Mesenchymal stem cell (in vitro differentiated cells and primary cell): Measurements from ENCODE around the gene TMEM134.

Source experiments
- DNase-seq: peaks from one replicate; pipeline ENCODE4 v3.0.0-alpha.2; 2013
- H2AFZ ChIP-seq: one replicate; pipeline ENCODE4 v1.6.1; 2013; ENCODE audit warnings: low read depth, mild to moderate bottlenecking, control low read depth, inconsistent platforms, low read length, moderate library complexity
- H2AK5ac ChIP-seq: 2 replicates; pipeline ENCODE4 v1.6.1; 2013; ENCODE audit warnings: low read length, moderate library complexity, mild to moderate bottlenecking, inconsistent platforms; ENCODE audit not compliant: severe bottlenecking
- H2BK120ac ChIP-seq: one replicate; pipeline ENCODE4 v1.6.1; 2013; ENCODE audit warnings: low read depth, mild to moderate bottlenecking, inconsistent platforms, low read length, moderate library complexity
- H2BK12ac ChIP-seq, 2 experiments: one replicate each; pipeline ENCODE4 v1.6.1; 2013; ENCODE audit warnings: inconsistent platforms in 2 of 2, low read length in 2 of 2, mild to moderate bottlenecking in 2 of 2, moderate library complexity in 2 of 2, control low read depth in 1 of 2
- H2BK15ac ChIP-seq: one replicate; pipeline ENCODE4 v1.6.1; 2013; ENCODE audit warnings: mild to moderate bottlenecking, low read depth, inconsistent platforms; ENCODE audit not compliant: poor library complexity, severe bottlenecking
- H2BK5ac ChIP-seq: 2 replicates; pipeline ENCODE4 v1.6.1; 2013; ENCODE audit warnings: low read depth, mild to moderate bottlenecking, low read length, control low read depth, inconsistent platforms; ENCODE audit not compliant: poor library complexity, severe bottlenecking
- H3K14ac ChIP-seq, 2 experiments: one replicate each; pipeline ENCODE4 v1.6.1; 2013; ENCODE audit warnings: inconsistent platforms in 2 of 2, low read length in 2 of 2, control low read depth in 1 of 2, mild to moderate bottlenecking in 1 of 2, moderate library complexity in 1 of 2
- H3K18ac ChIP-seq, 2 experiments: one replicate each; pipeline ENCODE4 v1.6.1; 2013; ENCODE audit warnings: inconsistent platforms in 2 of 2, low read length in 2 of 2, control low read depth in 1 of 2, low read depth in 1 of 2, mild to moderate bottlenecking in 1 of 2
- H3K23ac ChIP-seq, 2 experiments: one replicate each; pipeline ENCODE4 v1.6.1; 2013; ENCODE audit warnings: inconsistent platforms in 2 of 2, low read length in 2 of 2, mild to moderate bottlenecking in 2 of 2, moderate library complexity in 2 of 2, control low read depth in 1 of 2
- H3K27ac ChIP-seq: 2 replicates; pipeline ENCODE4 v1.5.1; 2013; ENCODE audit warnings: mild to moderate bottlenecking, moderate library complexity, low read length, control low read depth, inconsistent platforms; ENCODE audit not compliant: poor library complexity, severe bottlenecking
- H3K27me3 ChIP-seq, 2 experiments: 2 replicates each; pipeline versions ENCODE4 v1.6.1 to v1.7.0; 2013; ENCODE audit warnings: low read length in 2 of 2, mild to moderate bottlenecking in 2 of 2, moderate library complexity in 2 of 2, control low read depth in 1 of 2, inconsistent platforms in 1 of 2; ENCODE audit not compliant: control insufficient read depth in 1 of 2, insufficient read depth in 1 of 2
- H3K36me3 ChIP-seq, 2 experiments: 2 replicates each; pipeline versions ENCODE4 v1.6.1 to v1.7.0; 2013; ENCODE audit warnings: low read length in 2 of 2, control low read depth in 1 of 2, inconsistent platforms in 1 of 2, low read depth in 1 of 2, mild to moderate bottlenecking in 1 of 2; ENCODE audit not compliant: insufficient read depth in 2 of 2, control insufficient read depth in 1 of 2
- H3K4ac ChIP-seq, 2 experiments: one replicate each; pipeline ENCODE4 v1.6.1; 2013; ENCODE audit warnings: inconsistent platforms in 2 of 2, low read length in 2 of 2, mild to moderate bottlenecking in 2 of 2, moderate library complexity in 2 of 2, control low read depth in 1 of 2, low read depth in 1 of 2
- H3K4me1 ChIP-seq: 2 replicates; pipeline ENCODE4 v1.6.1; 2013; ENCODE audit warnings: low read depth, low read length, control low read depth; ENCODE audit not compliant: control insufficient read depth, insufficient read depth
- H3K4me2 ChIP-seq: 2 replicates; pipeline ENCODE4 v1.6.1; 2013; ENCODE audit warnings: low read length, mild to moderate bottlenecking, inconsistent platforms; ENCODE audit not compliant: poor library complexity, severe bottlenecking
- H3K4me3 ChIP-seq, 2 experiments: 2 replicates each; pipeline versions ENCODE4 v1.5.1 to v1.7.0; 2013; ENCODE audit warnings: low read length in 2 of 2, mild to moderate bottlenecking in 2 of 2, control low read depth in 1 of 2, low read depth in 1 of 2; ENCODE audit not compliant: insufficient read depth in 1 of 2
- H3K79me1 ChIP-seq: replicated peaks from 2 replicates; pipeline ENCODE4 v1.6.1; 2013; ENCODE audit warnings: mild to moderate bottlenecking, control low read depth, low read length, inconsistent platforms; ENCODE audit not compliant: poor library complexity, severe bottlenecking
- H3K9ac ChIP-seq: 2 replicates; pipeline ENCODE4 v1.7.0; 2013; ENCODE audit warnings: mild to moderate bottlenecking, low read length, moderate library complexity
- H3K9me3 ChIP-seq: 2 replicates; pipeline ENCODE4 v1.7.0; 2013; ENCODE audit warnings: mild to moderate bottlenecking, low read length; ENCODE audit not compliant: control insufficient read depth
- H4K8ac ChIP-seq: one replicate; pipeline ENCODE4 v1.6.1; 2013; ENCODE audit warnings: inconsistent platforms, mild to moderate bottlenecking, low read length, moderate library complexity
- H4K91ac ChIP-seq: one replicate; pipeline ENCODE4 v1.6.1; 2013; ENCODE audit warnings: mild to moderate bottlenecking, low read length, inconsistent platforms
- WGBS: methylation state at CpG from one replicate; pipeline ENCODE4 v1.1.7; 2013; ENCODE audit warnings: mixed read lengths; 5-methylcytosine and 5-hydroxymethylcytosine counted together

Gene TMEM134

DNA sequence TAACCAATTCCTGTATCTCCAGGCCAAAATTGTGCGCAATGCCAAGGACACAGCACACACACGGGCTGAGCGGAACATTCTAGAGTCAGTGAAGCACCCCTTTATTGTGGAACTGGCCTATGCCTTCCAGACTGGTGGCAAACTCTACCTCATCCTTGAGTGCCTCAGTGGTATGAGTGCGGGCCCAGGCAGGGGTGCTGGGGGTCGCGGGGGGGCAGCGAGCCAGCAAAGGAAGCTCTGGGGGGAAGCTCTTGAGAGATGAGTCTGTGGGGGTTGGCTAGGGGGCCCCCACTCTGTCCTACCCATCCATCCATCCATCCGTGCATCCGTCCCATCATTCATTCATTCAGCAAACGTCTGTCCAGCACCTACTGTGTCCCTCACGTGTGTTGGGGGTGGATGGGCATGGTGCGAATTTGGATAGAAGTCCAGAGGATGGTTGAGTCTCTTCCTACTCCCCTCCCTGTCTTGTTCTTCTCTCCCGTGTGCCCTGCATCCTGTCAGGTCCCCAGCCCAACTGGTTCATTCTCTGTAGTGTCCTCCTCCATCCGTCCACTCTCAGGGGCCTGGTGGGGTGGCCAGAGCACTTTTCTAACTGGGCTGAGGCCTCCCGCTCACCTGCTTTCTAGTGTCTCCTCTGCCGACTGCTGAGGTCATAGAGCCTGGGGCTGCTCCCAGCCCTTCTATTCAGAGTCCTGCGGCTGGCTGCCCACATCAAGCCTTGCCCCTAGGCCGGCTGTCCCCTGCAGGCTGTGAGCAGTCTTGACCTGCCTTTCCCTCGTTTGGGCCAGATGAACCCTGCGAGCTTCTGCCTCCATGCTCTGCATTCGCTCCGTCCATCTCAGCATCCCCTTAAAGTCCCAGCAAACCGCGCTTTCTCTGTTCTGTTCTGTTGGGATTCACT lies 37.5 kb downstream of the TMEM134 start:
- Histone ChIP-seq H3K27ac (no peak overlapping the region), H3K4me1 (peaks cover 30% of the 10 kb centered on the region), H3K4ac (no peak overlapping the region), H3K23ac (no peak overlapping the region), H3K18ac (no peak overlapping the region), H4K91ac (no peak overlapping the region), H2AFZ (no peak overlapping the region), H3K27me3 (no peaks in the 10 kb centered on the region), H2AK5ac (no peak overlapping the region), H3K4me3 (no peak overlapping the region), H3K79me1 (peaks cover 40% of the 10 kb centered on the region), H2BK15ac (no peak overlapping the region), H3K4me2 (no peak overlapping the region), H2BK120ac (no peak overlapping the region), H2BK12ac (no peak overlapping the region), H2BK5ac (no peak overlapping the region), H3K36me3 (peaks cover 53 to 64% of the 10 kb centered on the region in 2 experiments), H3K14ac (no peak overlapping the region), H3K9me3 (no peaks in the 10 kb centered on the region), H4K8ac (no peak overlapping the region), H3K9ac (no peak overlapping the region)
- 95% methylated on average over 20 of the region's 24 CpGs for WGBS
- no peak for DNase-seq

DNA sequence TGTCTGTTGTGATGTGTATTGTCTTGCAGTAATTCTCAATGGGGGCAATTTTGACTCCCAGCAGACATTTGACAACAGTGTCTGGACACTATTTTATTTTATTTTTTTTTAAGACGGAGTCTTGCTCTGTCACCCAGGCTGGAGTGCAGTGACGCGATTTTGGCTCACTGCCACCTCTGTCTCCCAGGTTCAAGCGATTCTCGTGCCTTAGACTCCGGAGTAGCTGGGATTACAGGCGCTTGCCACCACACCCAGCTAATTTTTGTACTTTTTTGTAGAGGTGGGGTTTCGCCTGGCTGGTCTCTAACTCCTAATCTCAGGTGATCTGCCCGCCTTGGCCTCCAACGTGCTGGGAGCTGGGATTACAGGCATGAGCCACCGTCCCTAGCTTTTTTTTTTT lies 39.3 kb downstream of the TMEM134 start:
- 92% methylated on average over 11 of the region's 11 CpGs for WGBS
- Histone ChIP-seq H3K27me3 (no peaks in the 10 kb centered on the region), H2BK120ac (no peak overlapping the region), H3K14ac (no peak overlapping the region), H2BK5ac (no peak overlapping the region), H2BK15ac (no peak overlapping the region), H3K23ac (no peak overlapping the region), H2AFZ (no peak overlapping the region), H2AK5ac (no peak overlapping the region), H3K4me1 (peaks cover 12% of the 10 kb centered on the region), H3K9me3 (no peaks in the 10 kb centered on the region), H4K8ac (no peak overlapping the region), H3K18ac (no peak overlapping the region), H2BK12ac (no peak overlapping the region), H3K36me3 (peaks cover 41 to 45% of the 10 kb centered on the region in 2 experiments), H3K4ac (no peak overlapping the region), H3K79me1 (peaks cover 29% of the 10 kb centered on the region), H4K91ac (no peak overlapping the region), H3K4me3 (peak overlapping the region in 1 of 2 experiments; percentile 93), H3K27ac (no peak overlapping the region), H3K9ac (peak overlapping the region; percentile 97), H3K4me2 (no peak overlapping the region)
- DNase-seq, result no peak

DNA sequence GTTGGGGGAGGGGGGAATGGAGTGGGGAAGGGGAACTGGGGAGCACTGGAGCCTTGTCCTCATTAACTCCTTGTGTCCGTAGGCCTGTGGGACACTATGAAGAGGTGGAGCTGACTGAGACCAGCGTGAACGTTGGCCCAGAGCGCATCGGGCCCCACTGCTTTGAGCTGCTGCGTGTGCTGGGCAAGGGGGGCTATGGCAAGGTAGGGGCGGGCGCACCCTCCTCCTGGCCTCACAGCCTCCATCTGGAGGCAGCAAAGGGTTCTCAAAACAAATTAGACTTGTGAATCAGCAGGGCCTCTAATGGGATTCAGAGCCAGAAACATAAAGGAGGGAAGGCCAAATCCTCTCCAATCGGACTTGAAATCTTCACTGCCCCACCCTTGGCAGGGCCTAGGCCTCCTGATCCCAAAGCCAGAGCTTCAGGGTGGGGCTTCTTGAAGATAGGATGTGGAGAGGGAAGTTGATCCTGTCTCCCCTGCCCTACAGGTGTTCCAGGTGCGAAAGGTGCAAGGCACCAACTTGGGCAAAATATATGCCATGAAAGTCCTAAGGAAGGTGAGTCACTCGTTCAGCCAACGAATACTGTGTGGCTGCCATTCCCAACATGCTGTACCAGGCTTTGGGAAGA lies 39.9 kb downstream of the TMEM134 start:
- H2AK5ac ChIP-seq, result peak overlapping the region; percentile 44
- H3K4me1 ChIP-seq, result peaks cover 13% of the 10 kb centered on the region
- DNase-seq, result no peak
- H3K36me3 ChIP-seq, result peaks cover 35 to 45% of the 10 kb centered on the region in 2 experiments
- H4K91ac ChIP-seq, result peak overlapping the region; percentile 78
- no peak overlapping the region for H2BK12ac ChIP-seq
- peak overlapping the region; percentile 97 for H4K8ac ChIP-seq
- peak overlapping the region; percentile 97 for H3K9ac ChIP-seq
- H3K14ac ChIP-seq, result no peak overlapping the region
- H2BK5ac ChIP-seq, result no peak overlapping the region
- WGBS, result 58% methylated on average over 12 of the region's 12 CpGs
- H3K9me3 ChIP-seq, result no peaks in the 10 kb centered on the region
- H2BK120ac ChIP-seq, result no peak overlapping the region
- no peaks in the 10 kb centered on the region for H3K27me3 ChIP-seq
- H3K4me3 ChIP-seq, result peak overlapping the region; percentile 84 to 93
- H3K4me2 ChIP-seq, result peak overlapping the region; percentile 77
- peaks cover 23% of the 10 kb centered on the region for H3K79me1 ChIP-seq
- H3K4ac ChIP-seq, result peak overlapping the region; percentile 21 to 90
- H3K27ac ChIP-seq, result peak overlapping the region; percentile 5
- H3K18ac ChIP-seq, result no peak overlapping the region
- no peak overlapping the region for H2AFZ ChIP-seq
- no peak overlapping the region for H2BK15ac ChIP-seq
- no peak overlapping the region for H3K23ac ChIP-seq
